Nucleus accumbens (tissue), 56 donors: ENCODE results near the gene GLRA1.
A peak's percentile ranks its signal among the peaks of the same experiment; 100 is the strongest.

Source experiments
- DNase-seq, 56 donors: peaks; one replicate each; lab custom pipeline; 2025; lab: John Stamatoyannopoulos, UW

Gene GLRA1

GRCh38 chr5:151924564-151925301, at the start of gene GLRA1:
Gene GLRA1 (minus strand): TSS chr5:151924851. CDS start chr5:151924549, 302 bp downstream.
- DNase-seq, result peak in 22 of 56 donors; percentile 0 to 37 (median 6)

GRCh38 chr5:151970885-151971284, 46.2 kb upstream of the GLRA1 start:
- no peak for DNase-seq

- no peak for DNase-seq
Measured at GRCh38 chr5:151967865-151968264, 43.2 kb upstream of the GLRA1 start.

- no peak for DNase-seq
Measured at GRCh38 chr5:151966046-151966445, 41.4 kb upstream of the GLRA1 start.

- DNase-seq, result no peak
Measured at GRCh38 chr5:151964471-151964870, 39.8 kb upstream of the GLRA1 start.

- DNase-seq, result no peak
Measured at GRCh38 chr5:151961557-151961956, 36.9 kb upstream of the GLRA1 start.

- no peak for DNase-seq
Measured at GRCh38 chr5:151958111-151958510, 33.5 kb upstream of the GLRA1 start.

- no peak for DNase-seq
Measured at GRCh38 chr5:151956725-151957124, 32.1 kb upstream of the GLRA1 start.

- no peak for DNase-seq
Measured at GRCh38 chr5:151954255-151954654, 29.6 kb upstream of the GLRA1 start.

GRCh38 chr5:151953833-151954232, 29.2 kb upstream of the GLRA1 start:
- DNase-seq, result no peak

GRCh38 chr5:151952238-151952637, 27.6 kb upstream of the GLRA1 start:
- DNase-seq, result no peak

GRCh38 chr5:151950706-151951105, 26.1 kb upstream of the GLRA1 start:
- no peak for DNase-seq

GRCh38 chr5:151949701-151950308, 25.2 kb upstream of the GLRA1 start:
- no peak for DNase-seq

- no peak for DNase-seq
Measured at GRCh38 chr5:151949113-151949512, 24.5 kb upstream of the GLRA1 start.

- DNase-seq, result no peak
Measured at GRCh38 chr5:151947931-151948608, 23.4 kb upstream of the GLRA1 start.

- no peak for DNase-seq
Measured at GRCh38 chr5:151937851-151938250, 13.2 kb upstream of the GLRA1 start.

- no peak for DNase-seq
Measured at GRCh38 chr5:151935135-151935695, 10.6 kb upstream of the GLRA1 start.

- no peak for DNase-seq
Measured at GRCh38 chr5:151931260-151931659, 6.6 kb upstream of the GLRA1 start.

- DNase-seq, result no peak
Measured at GRCh38 chr5:151926188-151926587, 1.5 kb upstream of the GLRA1 start.

- DNase-seq, result peak in 3 of 56 donors; percentile 0 to 18 (median 6)
Measured at GRCh38 chr5:151925340-151925739, 689 bp upstream of the GLRA1 start.

GRCh38 chr5:151923866-151924476, 680 bp downstream of the GLRA1 start:
- DNase-seq, result peak in 10 of 56 donors; percentile 2 to 37 (median 7)
